ENCODE results near the gene FAHD1. TPM values are rescaled to one million over a fixed set of nuclear protein-coding genes. Genes with fewer than 3 reads are reported as not detected.

Gene FAHD1
- total and polyA plus RNA-seq, 9 of the 15 experiments (the other 6 are each of a cell fraction or from before 2014, with no cell fraction given) = 2.2 to 20.9 (median 10.7) TPM

DNA sequence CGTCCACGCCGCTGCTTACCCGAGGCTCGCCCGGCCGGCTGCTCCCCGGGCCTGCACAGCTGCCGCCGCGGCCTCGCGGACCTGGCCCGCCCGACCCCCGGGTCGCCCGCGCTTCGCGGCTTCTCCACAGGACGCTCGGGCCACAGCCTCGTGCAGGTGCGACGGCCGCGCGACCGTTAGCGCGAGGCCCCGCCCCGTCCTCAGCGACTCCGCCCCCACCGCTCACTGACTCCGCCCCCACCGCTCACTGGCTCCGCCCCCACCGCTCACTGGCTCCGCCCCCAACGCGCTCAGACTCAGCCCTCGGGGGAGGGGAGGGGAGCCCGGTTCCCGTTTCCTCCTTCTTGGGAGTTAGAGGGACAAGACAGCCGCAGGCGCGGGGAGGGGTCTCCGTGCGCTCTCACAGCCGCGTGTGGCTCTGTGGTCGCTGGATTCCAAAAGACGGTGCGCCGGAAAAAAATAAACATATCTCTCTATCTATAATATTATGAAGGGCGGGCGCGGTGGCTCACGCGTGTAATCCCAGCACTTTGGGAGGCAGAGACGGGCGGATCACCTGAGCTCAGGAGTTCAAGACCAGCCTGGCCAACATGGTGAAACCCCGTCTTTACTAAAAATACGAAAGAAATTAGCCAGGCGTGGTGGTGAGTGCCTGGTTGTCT, 45.1 kb downstream of the FAHD1 start, which contains the start of gene MEIOB (continued):
- TF ChIP-seq ZNF407 (IDR thresholded peaks at IDR 0.05; ENCODE audit: low read depth) (no peak), POLR2H (tag; IDR thresholded peaks at IDR 0.05; ENCODE audit: low read depth) (peak; percentile 46; the same call in 1 of the 2 replicates), DLX4 (CRISPR knock-in tag; IDR thresholded peaks at IDR 0.05) (no peak), RFX5 (IDR thresholded peaks at IDR 0.05; ENCODE audit: low read depth, low read length) (no peak), KHSRP (IDR thresholded peaks at IDR 0.05) (no peak), NBN (IDR thresholded peaks at IDR 0.05; ENCODE audit: low read depth) (peak; percentile 61; the same call in 1 of the 2 replicates), ZNF324 (CRISPR knock-in tag; IDR thresholded peaks at IDR 0.05) (no peak), CCAR2 (IDR thresholded peaks at IDR 0.05; ENCODE audit: low read depth, low read length) (no peak), SPI1 (IDR thresholded peaks at IDR 0.05; ENCODE audit: borderline replicate concordance, low read depth, low read length) (peak; percentile 76), RBM15 (IDR thresholded peaks at IDR 0.05; ENCODE audit: insufficient read depth, low read length) (no peak), GTF2B (IDR thresholded peaks at IDR 0.05; ENCODE audit: extremely low read depth, insufficient read length) (no peak), BDP1 (IDR thresholded peaks at IDR 0.05; ENCODE audit: insufficient read depth, insufficient read length) (no peak), ZBTB9 (CRISPR knock-in tag; IDR thresholded peaks at IDR 0.05) (0 out of 2 replicates have a peak, but pooled peaks have one; percentile 17), BCOR (IDR thresholded peaks at IDR 0.05) (peak; percentile 73; the same call in 1 of the 2 replicates), SAFB (IDR thresholded peaks at IDR 0.05; ENCODE audit: borderline replicate concordance, low read depth, low read length) (no peak)
- TF ChIP-seq, protein P1, sequence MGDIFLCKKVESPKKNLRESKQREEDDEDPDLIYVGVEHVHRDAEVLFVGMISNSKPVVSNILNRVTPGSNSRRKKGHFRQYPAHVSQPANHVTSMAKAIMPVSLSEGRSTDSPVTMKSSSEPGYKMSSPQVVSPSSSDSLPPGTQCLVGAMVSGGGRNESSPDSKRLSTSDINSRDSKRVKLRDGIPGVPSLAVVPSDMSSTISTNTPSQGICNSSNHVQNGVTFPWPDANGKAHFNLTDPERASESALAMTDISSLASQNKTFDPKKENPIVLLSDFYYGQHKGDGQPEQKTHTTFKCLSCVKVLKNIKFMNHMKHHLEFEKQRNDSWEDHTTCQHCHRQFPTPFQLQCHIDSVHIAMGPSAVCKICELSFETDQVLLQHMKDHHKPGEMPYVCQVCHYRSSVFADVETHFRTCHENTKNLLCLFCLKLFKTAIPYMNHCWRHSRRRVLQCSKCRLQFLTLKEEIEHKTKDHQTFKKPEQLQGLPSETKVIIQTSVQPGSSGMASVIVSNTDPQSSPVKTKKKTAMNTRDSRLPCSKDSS (IDR thresholded peaks at IDR 0.05; ENCODE audit: low read depth, partially characterized antibody) = no peak

Data from K562 (cell line).